Transverse colon (tissue), 3 donors: Measurements from ENCODE around the gene RAB3IL1.

Experiments used
- CTCF ChIP-seq, 5 experiments: fragments of 200-600 bp in 3 of 5; fragments of 450-650 bp in 2 of 5; sonication (generic) in 3 of 5; IDR thresholded peaks; 1 replicate in 2 of 5; 2 replicates in 3 of 5; pipeline ENCODE4 v1.5.1; 2016 to 2017; ENCODE audit warnings: antibody characterized with exemption in 5 of 5, inconsistent platforms in 3 of 5, mild to moderate bottlenecking in 2 of 5, moderate library complexity in 1 of 5
- EP300 ChIP-seq: sonication (generic); formaldehyde crosslinking; IDR thresholded peaks from one replicate; pipeline ENCODE4 v1.6.1; 2017; ENCODE audit warnings: antibody characterized with exemption, low read depth
- POLR2A ChIP-seq: fragments of 450-650 bp; IDR thresholded peaks from one replicate; pipeline ENCODE4 v1.6.1; 2016; ENCODE audit warnings: antibody characterized with exemption, mild to moderate bottlenecking, moderate library complexity

GRCh38 chr11:61955422-61956135, 38.2 kb upstream of the RAB3IL1 start:
- TF ChIP-seq EP300 (no peak), CTCF (IDR thresholded peaks at IDR 0.05) (no peak), POLR2A (no peak)
